Pons (tissue), 1 donor: ENCODE results near the gene IL1R2.

Source experiments
- DNase-seq: peaks from one replicate; pipeline ENCODE4 v3.0.0-alpha.2; 2016; ENCODE audit warnings: low spot score

IL1R2 gene

DNA sequence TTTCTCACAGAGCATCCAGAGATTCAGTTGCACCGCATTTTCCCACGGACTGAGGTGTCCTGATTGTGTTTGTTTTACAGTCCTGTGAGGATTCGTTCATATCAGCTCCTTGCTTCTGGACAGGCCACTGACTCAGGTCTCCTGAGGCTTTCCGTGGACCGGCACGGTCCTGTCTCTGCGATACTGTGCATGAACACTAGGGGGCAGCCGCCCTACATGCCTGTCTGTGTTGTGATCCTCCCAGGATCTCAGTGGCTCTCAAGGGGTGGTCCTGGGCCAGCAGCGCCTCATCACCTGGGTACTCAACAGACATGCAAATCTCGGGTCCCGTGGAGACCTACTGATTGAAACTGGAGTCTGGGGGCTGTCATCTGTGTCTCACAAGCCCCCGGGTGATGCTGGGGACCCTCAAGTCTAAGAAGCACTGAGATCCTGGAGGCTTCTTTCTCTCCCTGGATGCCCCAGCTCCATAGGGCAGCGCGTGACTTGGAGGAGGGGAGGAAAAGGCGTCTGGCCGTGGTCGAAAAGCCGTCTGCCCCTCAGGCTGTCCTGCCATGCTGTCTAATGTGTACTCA is 28.9 kb downstream of the IL1R2 start:
- DNase-seq = peak; percentile 69

DNA sequence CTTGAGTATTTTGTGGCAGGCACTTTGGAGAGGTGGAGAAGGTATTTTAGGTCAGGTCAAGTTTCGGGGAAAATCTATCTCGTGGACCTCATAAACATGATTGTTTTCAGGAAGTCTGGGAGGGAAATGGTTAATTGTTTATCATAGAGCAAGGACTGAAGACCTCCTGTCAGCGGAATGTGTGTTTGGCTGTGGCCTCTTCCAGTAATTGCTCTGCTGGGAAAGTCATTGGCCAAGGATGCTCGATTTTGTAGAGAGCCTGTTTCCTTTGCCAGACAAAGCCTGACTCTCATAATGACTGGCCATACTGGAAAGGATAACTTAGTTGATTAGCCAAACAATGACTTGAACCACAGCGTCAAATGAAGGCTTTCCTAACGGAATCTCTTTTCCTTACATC is 30.0 kb downstream of the IL1R2 start:
- no peak for DNase-seq

- DNase-seq = no peak
Measured at GRCh38 chr2:102022884-102023539, 31.3 kb downstream of the IL1R2 start.

- no peak for DNase-seq
Measured at GRCh38 chr2:102024410-102024809, 32.6 kb downstream of the IL1R2 start.

GRCh38 chr2:102025016-102025501 is 33.3 kb downstream of the IL1R2 start:
- DNase-seq = no peak

DNA sequence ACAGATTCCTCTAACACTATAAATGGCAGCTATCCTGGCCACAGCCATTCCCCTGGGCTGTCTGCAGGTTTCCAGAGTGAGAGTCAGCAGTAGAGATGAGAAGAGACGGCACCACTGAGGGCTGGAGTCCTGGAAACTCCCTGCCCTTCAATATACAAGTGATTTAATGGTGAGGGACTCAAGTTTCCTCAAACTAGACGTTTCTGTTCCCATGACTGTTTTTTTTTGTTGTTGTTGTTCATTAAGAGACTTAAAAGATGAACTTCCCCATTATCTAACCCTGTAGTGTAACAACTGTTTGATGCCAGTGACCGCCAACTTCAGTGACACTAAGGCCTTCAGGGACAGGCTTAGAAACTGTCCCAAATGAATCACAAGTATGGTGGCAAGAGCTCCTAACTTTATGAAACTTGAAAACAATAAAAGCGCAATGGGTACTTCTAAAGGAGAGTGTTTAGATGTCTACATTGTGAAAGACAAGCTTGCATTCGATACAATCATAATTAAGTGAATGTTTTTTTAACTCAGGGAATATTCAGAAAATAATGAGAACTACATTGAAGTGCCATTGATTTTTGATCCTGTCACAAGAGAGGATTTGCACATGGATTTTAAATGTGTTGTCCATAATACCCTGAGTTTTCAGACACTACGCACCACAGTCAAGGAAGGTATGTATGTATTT is 34.0 kb downstream of the IL1R2 start:
- DNase-seq = no peak

DNA sequence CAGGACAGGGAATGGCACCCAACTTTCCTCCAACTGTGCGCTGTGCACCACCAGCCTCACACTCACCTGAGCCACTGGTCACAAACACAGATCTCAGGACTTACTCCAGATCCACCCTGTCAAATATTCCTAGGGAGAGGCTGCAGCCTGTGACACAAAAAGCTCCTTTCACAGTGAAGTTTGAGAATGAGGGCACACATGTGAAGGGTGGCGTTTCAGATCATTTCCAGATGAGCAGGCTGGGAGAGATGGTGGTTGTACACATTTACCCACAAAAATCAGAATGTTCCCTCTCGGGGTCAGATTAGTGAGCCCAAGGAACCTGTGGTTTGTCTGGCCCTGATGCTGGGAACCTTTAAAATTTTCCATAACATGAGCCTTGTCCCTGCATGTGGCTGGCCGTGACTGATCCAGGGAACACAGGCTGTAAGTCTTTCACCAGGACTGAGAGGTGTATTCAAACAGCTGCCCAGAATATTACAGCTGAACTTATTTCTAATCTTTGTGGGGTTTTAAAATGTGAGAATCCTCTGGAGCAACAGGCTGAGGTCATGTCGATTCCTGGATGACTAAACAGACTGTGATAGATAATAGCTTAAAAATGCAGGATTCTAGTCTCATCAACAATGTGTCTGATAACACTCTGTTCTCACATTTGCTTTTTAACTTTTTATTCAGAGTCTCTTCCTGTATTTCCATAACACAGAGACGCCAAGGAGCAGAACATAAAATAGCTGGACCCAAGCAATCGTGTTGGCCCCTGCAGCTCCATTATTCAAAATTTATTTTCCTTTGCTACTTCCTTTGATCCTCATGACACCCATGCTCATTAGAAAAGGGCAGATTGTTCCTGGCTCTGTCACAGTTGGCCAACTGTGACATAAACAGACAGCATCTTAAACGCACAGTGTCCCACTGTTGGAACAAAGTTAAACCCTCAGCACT is 35.5 kb downstream of the IL1R2 start:
- no peak for DNase-seq

- no peak for DNase-seq
Measured at GRCh38 chr2:102028470-102028869, 36.7 kb downstream of the IL1R2 start.

DNA sequence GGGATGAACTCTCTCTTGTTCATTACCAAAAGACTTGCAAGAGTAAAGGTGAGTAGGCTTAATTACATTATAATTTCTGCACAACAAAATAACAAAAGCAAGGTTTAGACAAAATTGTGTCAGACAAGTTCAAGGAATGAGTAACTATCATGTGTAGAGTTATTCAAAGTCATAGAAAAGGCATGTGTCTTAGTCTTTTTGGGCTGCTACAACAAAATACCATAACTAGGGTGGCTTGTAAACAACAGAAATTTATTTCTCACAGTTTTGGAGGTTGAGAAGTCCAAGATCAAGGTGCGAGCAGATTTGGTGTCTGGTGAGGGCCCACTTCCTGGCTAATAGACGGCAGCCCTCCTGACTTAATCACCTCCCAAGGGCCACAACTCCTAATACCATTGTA is 37.6 kb downstream of the IL1R2 start:
- DNase-seq = no peak

- DNase-seq = no peak
Measured at GRCh38 chr2:102029952-102030351, 38.2 kb downstream of the IL1R2 start.

GRCh38 chr2:102030502-102030854 is 38.7 kb downstream of the IL1R2 start:
- no peak for DNase-seq

DNA sequence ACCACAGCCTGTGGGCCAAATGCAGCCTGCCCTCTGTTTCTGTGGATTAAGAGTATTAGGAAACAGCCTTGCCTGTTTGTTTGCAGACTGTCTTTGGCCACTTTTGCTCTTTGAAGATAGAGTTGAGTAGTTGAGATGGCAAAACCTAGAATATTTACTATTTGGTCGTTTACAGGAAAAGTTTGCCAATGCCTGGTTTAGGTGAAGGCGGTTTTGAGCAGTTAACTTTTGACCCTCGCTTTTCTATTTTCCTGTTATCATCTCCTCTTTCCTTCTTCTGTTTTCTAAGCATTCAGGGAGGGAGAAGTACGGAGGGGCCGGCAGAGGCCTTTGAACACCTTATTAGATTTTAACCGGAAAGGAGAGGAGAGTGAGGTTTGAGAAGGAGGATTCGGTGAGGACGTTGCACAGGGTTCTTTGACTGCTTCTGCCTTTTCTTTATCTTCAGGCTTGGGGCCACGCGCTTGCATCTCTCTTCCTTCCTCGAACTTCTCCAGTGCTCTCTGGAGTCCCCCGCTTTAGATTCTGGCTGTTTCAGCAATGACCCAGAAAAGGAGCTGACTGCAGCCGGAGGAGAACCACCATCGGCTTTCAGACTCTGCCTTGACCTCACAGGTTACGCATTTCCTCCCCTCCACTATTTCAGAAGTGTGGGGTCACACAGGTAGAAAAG is 39.2 kb downstream of the IL1R2 start:
- DNase-seq = no peak

GRCh38 chr2:102032368-102033030 is 40.7 kb downstream of the IL1R2 start:
- DNase-seq = no peak

- peak; percentile 74 for DNase-seq
Measured at GRCh38 chr2:102033031-102033749, 41.4 kb downstream of the IL1R2 start.

GRCh38 chr2:102033750-102034682 is 42.3 kb downstream of the IL1R2 start:
- no peak for DNase-seq

GRCh38 chr2:102034683-102035548 is 43.2 kb downstream of the IL1R2 start:
- no peak for DNase-seq

- no peak for DNase-seq
Measured at GRCh38 chr2:102037681-102038080, 45.9 kb downstream of the IL1R2 start.

- no peak for DNase-seq
Measured at GRCh38 chr2:102040229-102040628, 48.5 kb downstream of the IL1R2 start.
